ENCODE results near the gene EYS.

Gene EYS

GRCh38 chr6:65229825-65230224, 477.2 kb downstream of the EYS start:
- no peak for DNase-seq (ENCODE audit: low read depth, low spot score)

- no peak for DNase-seq (ENCODE audit: low read depth, low spot score)
Observed at GRCh38 chr6:65221153-65221552, 485.9 kb downstream of the EYS start.

GRCh38 chr6:65202738-65203137, 504.3 kb downstream of the EYS start:
- DNase-seq (ENCODE audit: low read depth, low spot score) = no peak

DNA sequence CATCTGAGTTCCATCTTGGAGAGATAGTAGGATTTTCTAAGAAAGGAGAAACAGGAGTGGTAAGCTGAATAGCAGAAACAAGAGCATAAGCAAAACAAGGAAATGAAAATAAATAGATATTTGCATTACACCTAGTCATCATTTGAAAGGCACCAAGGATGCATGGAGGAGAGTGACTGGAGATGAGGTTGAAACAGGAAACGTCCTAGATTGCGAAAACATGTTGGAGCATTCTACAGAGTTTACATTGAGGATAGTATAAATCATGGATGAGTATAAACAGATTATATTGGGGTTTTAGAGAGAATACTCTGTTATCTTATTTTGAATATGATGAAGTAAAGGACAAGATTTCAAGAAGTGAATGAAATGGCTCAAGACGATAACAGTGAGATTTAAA, 507.3 kb downstream of the EYS start:
- DNase-seq (ENCODE audit: low read depth, low spot score) = no peak

DNA sequence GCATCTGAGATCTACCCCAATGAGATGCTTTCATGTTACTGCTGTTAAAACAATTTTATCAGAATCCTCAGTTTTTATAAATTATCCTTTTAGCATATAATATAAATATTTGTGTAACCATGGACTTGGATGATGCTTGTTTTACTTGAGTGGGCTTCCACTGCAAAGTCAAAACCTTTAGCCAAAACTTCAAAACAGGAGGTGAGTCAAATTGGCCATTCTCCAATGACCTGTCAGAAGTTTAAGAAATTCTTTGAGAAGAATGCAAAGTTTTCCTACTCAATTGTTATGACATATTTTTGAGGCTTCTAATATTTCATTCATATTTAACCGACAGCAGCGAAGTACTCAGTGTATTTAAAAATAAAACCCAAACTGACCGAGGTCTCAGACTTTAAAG, 507.9 kb downstream of the EYS start:
- no peak for DNase-seq (ENCODE audit: low read depth, low spot score)

DNA sequence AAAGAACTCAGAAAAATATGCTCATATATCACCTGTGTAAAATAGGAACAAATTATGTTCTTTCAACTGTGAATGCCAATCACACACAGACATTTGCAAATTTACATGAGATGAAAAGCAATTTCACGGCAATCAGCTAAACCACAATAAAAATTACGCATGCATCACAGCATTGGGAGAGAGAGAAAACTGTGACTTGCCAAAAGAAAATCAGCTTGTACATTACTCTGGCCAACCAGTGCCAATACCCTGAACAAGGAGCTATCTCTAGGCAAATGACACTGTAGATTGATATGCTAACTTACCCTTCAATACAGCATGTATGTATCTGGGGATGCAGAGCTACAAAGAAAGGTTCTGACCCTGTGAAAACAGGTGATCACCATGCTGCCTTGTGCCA, 515.6 kb downstream of the EYS start:
- peak; percentile 1 for DNase-seq (ENCODE audit: low read depth, low spot score)

DNA sequence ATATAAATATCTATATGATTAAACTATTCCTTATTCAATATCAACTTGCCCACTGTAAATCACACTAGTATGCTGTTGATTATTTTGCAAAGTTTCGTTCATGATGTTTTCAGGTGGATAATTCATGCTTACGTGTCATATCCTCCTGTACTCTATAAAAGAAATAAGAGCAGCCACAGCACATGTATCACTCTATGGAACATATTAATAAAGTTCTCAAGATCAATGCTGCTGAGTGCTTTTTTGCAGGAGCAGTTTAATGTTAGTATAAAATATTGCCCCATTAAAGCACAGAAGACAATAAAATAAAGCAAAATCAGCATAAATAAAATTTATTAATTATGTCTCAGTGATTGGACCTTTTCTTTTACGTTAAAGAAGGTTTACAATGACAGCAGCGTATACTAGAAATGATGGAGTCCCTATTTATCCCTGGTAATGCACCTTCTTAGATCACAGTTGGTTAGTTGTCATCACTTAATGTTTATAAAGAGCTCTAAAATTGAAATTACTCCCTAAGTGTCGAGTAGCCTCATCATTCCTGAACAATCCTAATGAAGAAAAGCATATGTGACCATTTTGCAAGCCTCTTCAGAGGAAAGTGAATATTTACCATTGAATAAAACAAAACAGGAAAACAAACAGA, 517.7 kb downstream of the EYS start:
- DNase-seq (ENCODE audit: low read depth, low spot score) = no peak

GRCh38 chr6:65186826-65187225, 520.2 kb downstream of the EYS start:
- no peak for DNase-seq (ENCODE audit: low read depth, low spot score)

DNA sequence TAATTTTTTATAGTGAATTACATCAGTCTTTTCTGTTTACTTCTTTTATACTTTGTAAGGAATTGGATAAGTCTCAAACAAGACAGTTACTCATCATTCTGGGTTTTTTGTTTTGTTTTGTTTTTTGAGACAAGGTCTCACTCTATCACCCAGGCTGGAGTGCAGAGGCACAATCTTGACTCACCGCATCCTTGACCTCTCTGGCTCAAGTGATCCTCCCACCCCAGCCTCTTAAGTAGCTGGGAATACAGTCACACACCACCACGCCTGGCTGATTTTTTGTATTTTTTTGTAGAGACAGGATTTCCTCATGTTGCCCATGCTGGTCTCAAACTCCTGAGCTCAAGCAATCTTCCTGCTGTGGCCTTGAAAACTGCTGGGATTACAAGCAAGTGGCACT, 524.3 kb downstream of the EYS start:
- DNase-seq (ENCODE audit: low read depth, low spot score) = no peak

DNA sequence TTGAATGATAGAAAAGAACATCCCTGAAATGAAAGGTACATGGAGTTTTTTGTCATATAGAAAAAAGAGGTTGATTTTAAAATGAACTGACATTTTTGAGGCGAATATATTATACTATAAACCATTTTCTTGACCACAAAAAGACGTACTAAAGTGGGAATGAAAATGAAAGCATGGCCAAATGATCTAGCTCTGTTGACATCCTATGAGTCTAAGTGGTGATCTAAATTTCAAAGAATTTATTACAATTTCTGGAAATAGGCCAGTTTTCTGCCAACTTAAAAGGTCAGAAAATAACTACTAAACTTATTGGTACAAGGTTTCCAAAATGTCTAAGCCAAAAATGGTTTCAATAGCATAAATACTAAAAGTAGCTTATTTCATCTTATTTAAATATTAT, 536.8 kb downstream of the EYS start:
- no peak for DNase-seq (ENCODE audit: low read depth, low spot score)

DNA sequence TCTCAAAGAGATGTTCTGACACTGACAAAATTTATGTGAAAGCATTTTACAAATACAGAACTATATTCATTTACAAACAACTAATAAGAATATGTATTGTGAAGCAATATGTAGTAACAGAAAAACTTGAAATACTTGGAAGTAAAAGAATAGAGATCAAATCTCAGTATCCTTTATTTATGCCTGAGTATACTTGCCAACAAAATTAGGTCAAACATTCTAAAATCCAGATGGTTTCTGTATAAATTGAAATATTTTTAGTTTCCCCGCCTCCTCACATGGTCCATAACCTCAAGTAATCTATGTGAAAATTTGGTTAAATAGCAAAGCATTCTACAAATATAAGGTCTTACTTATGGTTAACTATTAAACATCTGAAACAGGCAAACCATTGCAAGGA, 545.4 kb downstream of the EYS start:
- DNase-seq (ENCODE audit: low read depth, low spot score) = no peak

GRCh38 chr6:65157025-65157424, 550.0 kb downstream of the EYS start:
- DNase-seq (ENCODE audit: low read depth, low spot score) = no peak

DNA sequence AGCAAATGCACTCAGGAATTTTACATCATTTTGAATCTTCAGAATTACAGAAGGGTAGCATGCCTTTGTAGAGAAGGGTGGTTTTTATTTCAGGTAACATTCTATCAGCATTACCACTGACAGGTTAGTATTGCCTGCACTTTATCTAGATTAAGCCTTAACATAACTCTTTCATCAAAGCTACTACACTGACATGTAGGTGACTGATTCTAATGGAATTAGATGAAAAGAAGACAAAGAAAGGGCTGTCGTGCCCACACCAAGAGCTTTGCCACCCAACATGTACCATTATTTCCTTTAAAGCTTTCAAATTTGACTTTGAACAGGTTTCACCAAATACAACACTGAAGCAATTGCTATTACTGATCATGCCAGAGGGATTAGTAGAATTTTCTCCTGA, 551.9 kb downstream of the EYS start:
- no peak for DNase-seq (ENCODE audit: low read depth, low spot score)

GRCh38 chr6:65149841-65150240, 557.2 kb downstream of the EYS start:
- DNase-seq (ENCODE audit: low read depth, low spot score) = no peak

DNA sequence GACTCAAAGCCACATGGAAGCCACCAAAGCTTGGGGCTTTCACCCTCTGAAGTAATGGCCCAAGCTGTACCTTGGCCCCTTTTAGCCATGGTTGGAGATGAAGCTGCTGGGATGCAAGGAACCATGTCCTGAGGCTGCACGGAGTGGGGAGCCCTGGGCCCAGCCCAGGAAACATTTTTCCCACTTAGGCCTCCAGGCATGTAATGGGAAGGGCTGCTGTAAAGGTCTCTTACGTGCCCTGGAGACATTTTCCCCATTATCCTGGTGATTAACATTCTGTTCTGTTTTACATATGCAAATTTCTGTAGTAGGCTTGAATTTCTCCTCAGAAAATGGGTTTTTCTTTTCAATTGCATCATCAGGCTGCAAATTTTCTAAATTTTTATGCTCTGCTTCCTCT, 558.2 kb downstream of the EYS start:
- no peak for DNase-seq (ENCODE audit: low read depth, low spot score)

DNA sequence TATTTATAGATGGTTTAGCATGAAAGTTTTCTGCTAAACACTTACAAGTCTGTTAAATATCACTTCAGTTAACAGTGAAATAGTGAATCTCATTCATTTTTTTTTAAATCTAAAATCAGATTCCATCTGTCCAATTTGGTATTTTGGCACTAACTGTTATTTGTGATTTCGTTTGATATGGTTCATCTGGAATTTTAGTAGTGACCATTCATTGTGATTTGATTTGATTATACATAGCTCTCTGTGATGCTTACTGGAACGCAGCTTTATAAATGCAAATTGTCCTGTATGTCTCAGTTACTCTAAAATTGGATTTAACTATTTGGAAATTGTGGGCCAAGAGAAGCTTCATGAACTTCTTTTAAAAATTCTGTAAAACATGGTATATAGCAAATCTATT, 571.5 kb downstream of the EYS start:
- no peak for DNase-seq (ENCODE audit: low read depth, low spot score)

DNA sequence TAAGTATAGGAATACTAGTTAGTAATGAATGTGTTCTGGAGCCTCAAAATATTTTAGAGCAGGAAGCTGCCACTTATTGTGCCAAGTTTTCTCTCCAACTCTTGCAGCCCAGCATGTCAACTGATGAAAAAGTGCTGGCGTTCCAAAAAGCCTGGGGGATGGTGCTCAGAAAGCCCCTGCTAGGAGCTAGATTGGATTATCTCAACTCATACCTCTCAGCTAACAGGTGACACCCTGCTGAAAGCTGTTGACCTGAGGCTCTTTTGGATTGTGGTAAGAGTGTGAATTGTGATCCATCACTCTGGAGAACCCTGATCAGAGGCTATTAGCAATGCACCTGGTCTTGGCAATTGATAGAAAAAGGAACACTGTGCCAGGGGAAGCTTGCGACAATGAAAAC, 580.4 kb downstream of the EYS start:
- no peak for DNase-seq (ENCODE audit: low read depth, low spot score)

- no peak for DNase-seq (ENCODE audit: low read depth, low spot score)
Observed at GRCh38 chr6:65123521-65123920, 583.5 kb downstream of the EYS start.

DNA sequence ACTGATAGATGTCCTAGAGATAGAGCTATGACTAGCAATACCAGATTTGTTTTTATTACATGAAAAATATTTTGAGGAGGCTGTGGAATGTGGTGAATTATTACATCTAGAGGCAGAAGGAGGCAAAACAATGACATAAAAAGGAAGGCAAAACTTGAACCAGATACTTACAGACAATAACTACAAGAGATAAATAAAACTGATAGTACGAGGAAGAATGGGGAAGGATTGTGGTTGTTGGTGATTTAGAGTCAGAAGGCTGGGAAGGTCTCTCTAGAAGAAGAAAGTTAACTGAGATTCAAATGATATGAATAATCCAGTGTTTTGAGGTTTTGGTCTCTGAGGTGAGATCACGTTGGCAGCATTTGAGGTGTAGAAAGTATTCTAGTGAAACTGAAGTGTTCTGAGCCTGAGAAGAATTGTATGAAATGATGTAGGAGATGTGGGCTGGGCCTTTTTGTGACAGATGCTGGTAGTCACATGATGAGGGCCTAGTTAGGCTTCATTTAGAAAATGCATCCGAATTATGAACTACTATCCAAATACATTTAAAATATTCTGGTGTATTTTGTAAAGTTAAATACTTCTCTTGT, 589.1 kb downstream of the EYS start:
- DNase-seq (ENCODE audit: low read depth, low spot score) = peak; percentile 7

DNA sequence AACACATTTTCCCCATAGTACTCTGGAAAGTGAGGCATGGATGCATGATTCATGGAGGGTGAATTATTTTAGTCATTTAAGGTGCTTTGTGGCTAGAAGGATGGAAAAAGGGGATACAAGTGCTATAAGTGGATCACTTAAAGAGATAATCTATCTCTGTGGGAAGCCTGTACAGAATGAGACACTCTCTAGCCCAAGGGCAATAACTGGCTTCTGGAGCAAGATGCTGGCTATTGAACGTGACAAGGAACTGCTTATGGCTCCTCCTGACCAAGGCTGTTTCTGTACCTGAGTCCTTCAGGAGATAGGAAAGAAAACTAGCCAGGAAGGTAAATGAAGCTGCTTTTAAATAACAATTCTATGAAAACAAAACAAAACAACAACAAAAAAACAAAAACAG, 590.7 kb downstream of the EYS start:
- DNase-seq (ENCODE audit: low read depth, low spot score) = peak; percentile 4

- peak; percentile 2 for DNase-seq (ENCODE audit: low read depth, low spot score)
Observed at GRCh38 chr6:65113581-65113980, 593.4 kb downstream of the EYS start.

DNA sequence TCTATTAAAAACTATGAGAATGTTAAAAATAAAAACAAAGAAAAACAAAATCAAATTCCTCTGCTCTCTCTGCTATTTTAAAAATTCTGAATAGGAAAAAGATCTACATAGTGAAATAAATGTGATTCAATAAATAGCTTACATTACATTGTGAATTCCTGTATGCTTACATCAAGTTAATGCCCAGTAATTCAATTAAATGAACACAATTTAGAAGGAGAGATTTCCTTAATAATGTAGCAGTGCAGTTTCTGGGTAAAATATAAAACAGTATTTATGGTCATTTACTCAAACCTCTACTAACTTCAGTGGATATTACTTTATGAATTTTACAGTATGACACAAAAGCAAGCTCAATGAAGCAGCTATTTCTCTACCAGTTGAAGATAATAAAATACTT, 594.6 kb downstream of the EYS start:
- no peak for DNase-seq (ENCODE audit: low read depth, low spot score)

GRCh38 chr6:65110031-65110430, 597.0 kb downstream of the EYS start:
- DNase-seq (ENCODE audit: low read depth, low spot score) = no peak

DNA sequence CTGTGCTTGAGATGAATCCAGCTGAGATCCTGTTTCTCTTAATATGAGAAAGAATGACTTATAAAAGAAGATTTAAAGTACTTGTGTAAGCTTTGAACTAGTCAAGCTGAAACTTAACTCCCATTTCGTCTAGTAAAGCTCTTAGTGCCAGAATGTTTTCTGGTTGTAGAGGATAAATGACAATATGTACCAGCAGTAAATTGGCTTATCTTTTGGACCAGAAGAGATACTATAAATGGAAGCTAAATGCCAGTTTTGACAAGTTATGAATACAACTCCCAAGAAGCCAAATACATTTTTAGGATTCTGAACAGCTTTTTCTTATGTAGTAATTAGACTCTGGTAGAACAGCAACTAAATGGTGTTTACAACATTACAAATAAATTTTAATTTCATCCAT, 608.7 kb downstream of the EYS start:
- DNase-seq (ENCODE audit: low read depth, low spot score) = no peak
